MCF 10A (cell line): ENCODE results near the gene CARS2. TPM values are rescaled to one million over a fixed set of nuclear protein-coding genes. Genes with fewer than 3 reads are reported as not detected.

Experiments
- BruUV-seq: library from RNA; stranded (reverse); fragments of 400-500 nt; replicated peaks from 2 replicates; lab custom pipeline; 2021; lab: Mats Ljungman, UMichigan
- CTCF ChIA-PET: fragments of 300-600 bp; sonication (Branson Sonifier 250); formaldehyde crosslinking; extraction: SDS; loops from one replicate; lab custom pipeline; 2021; ENCODE audit warnings: antibody characterized with exemption, inconsistent platforms; lab: Yijun Ruan, JAX
- POLR2A ChIA-PET: fragments of 300-600, 350-650 bp; sonication (Branson Sonifier 250); formaldehyde crosslinking; extraction: SDS; loops from one replicate; lab custom pipeline; 2020; ENCODE audit warnings: antibody characterized with exemption, inconsistent platforms; lab: Yijun Ruan, JAX
- DNase-seq: peaks from one replicate; pipeline ENCODE4 v3.0.0-alpha.2; 2018; ENCODE audit not compliant: unreplicated experiment
- H3K27ac Mint-ChIP-seq: one replicate; pipeline ENCODE4 v1.8.0; 2022; ENCODE audit warnings: mild to moderate bottlenecking, low read depth, mixed read lengths; ENCODE audit not compliant: unreplicated experiment
- H3K27me3 Mint-ChIP-seq: one replicate; pipeline ENCODE4 v1.8.0; 2022; ENCODE audit warnings: mixed read lengths; ENCODE audit not compliant: insufficient read depth, unreplicated experiment
- H3K36me3 Mint-ChIP-seq: one replicate; pipeline ENCODE4 v1.8.0; 2022; ENCODE audit warnings: mild to moderate bottlenecking, moderate library complexity, mixed read lengths; ENCODE audit not compliant: insufficient read depth, unreplicated experiment
- H3K4me1 Mint-ChIP-seq: one replicate; pipeline ENCODE4 v1.8.0; 2022; ENCODE audit warnings: mixed read lengths; ENCODE audit not compliant: insufficient read depth, unreplicated experiment
- H3K4me3 Mint-ChIP-seq: one replicate; pipeline ENCODE4 v1.8.0; 2022; ENCODE audit warnings: mild to moderate bottlenecking, moderate library complexity, mixed read lengths; ENCODE audit not compliant: unreplicated experiment
- H3K9me3 Mint-ChIP-seq: one replicate; pipeline ENCODE4 v1.8.0; 2022; ENCODE audit warnings: mixed read lengths; ENCODE audit not compliant: unreplicated experiment
- CTCF ChIP-seq: fragments of 200-600 bp; IDR thresholded peaks from one replicate; pipeline ENCODE4 v1.8.0; 2022; ENCODE audit warnings: antibody characterized with exemption, mild to moderate bottlenecking; ENCODE audit not compliant: unreplicated experiment
- intact Hi-C: fragments of 100-400 bp; cut with micrococcal nuclease; formaldehyde crosslinking; loops from 2 replicates; pipeline ENCODE4 v1.14.1; 2022
- total RNA-seq: library from RNA; stranded (reverse); gene quantifications from 2 replicates; pipeline ENCODE4 v1.2.3, GENCODE V29; 2022

The CARS2 gene
- total RNA-seq, 1 experiment from 2014 or later, result 104 TPM

- no peak for TF ChIP-seq CTCF
- DNase-seq, result no peak
- intact Hi-C loops, result no loop called here
- no peaks in the 10 kb centered on the region for H3K9me3 Mint-ChIP-seq
- H3K36me3 Mint-ChIP-seq, result peaks cover 17% of the 10 kb centered on the region
- no peak overlapping the region for H3K4me3 Mint-ChIP-seq
- ChIA-PET CTCF (interaction anchor here (0.6 to 1.3 kb wide), 4 partner anchors 8 to 325 kb away, joined by 3 to 4 read pairs (median 3); no protein-coding TSS in a partner anchor), POLR2A (interaction anchor here (0.7 to 1.2 kb wide), 3 partner anchors 8 to 129 kb away, joined by 3 to 6 read pairs (median 3); partner anchors contain the start of gene ING1)
- H3K4me1 Mint-ChIP-seq, result no peaks in the 10 kb centered on the region
- no peaks in the 10 kb centered on the region for H3K27me3 Mint-ChIP-seq
- BruUV-seq, result no TSS peak
- H3K27ac Mint-ChIP-seq, result no peak overlapping the region
Measured at GRCh38 chr13:110723598-110723997, 17.7 kb upstream of the CARS2 start.

- ChIA-PET POLR2A (interaction anchor here (1.1 to 1.5 kb wide), 3 partner anchors 9 to 106 kb away, joined by 3 to 7 read pairs (median 6); partner anchors contain the start of gene ING1), CTCF (interaction anchor here (1.3 kb wide), 1 partner anchor 96 kb away, joined by 3 read pairs; no protein-coding TSS in a partner anchor)
- BruUV-seq, result no TSS peak
- no peaks in the 10 kb centered on the region for H3K9me3 Mint-ChIP-seq
- H3K36me3 Mint-ChIP-seq, result peaks cover 17% of the 10 kb centered on the region
- DNase-seq, result no peak
- no peaks in the 10 kb centered on the region for H3K4me1 Mint-ChIP-seq
- no peak overlapping the region for H3K4me3 Mint-ChIP-seq
- intact Hi-C loops, result no loop called here
- no peak for TF ChIP-seq CTCF
- H3K27me3 Mint-ChIP-seq, result no peaks in the 10 kb centered on the region
- H3K27ac Mint-ChIP-seq, result no peak overlapping the region
Measured at GRCh38 chr13:110722971-110723370, 17.1 kb upstream of the CARS2 start.

GRCh38 chr13:110719036-110719710 lies 13.3 kb upstream of the CARS2 start:
- CTCF ChIA-PET, result interaction anchor here (0.5 to 1.2 kb wide), 2 partner anchors 43 to 188 kb away, joined by 3 read pairs; no protein-coding TSS in a partner anchor
- no peak overlapping the region for H3K27ac Mint-ChIP-seq

More at GRCh38 chr13:110719036-110719710, 13.3 kb upstream of the CARS2 start:
- H3K36me3 Mint-ChIP-seq, result peaks cover 21% of the 10 kb centered on the region
- no peaks in the 10 kb centered on the region for H3K4me1 Mint-ChIP-seq
- H3K9me3 Mint-ChIP-seq, result no peaks in the 10 kb centered on the region
- H3K4me3 Mint-ChIP-seq, result no peak overlapping the region
- no peak for DNase-seq
- no peak for TF ChIP-seq CTCF
- H3K27me3 Mint-ChIP-seq, result no peaks in the 10 kb centered on the region
- POLR2A ChIA-PET, result interaction anchor here (0.7 to 5.4 kb wide), 3 partner anchors 14 to 195 kb away, joined by 3 to 125 read pairs (median 3); partner anchors contain the start of gene CARS2
- intact Hi-C loops, result loop anchor here (10.0 kb wide), 1 partner anchor 336 kb away; no protein-coding TSS in a partner anchor
- BruUV-seq, result no TSS peak
